SK-N-SH (cell line): ENCODE results near the gene PRSS1. TPM values are rescaled to one million over a fixed set of nuclear protein-coding genes. Genes with fewer than 3 reads are reported as not detected.
"Not testable (repeated sequence)": the region's sequence is repeated elsewhere in the genome, so short reads cannot be mapped to it uniquely, and the experiment has no call there.

ENCODE experiments used
- CTCF ChIA-PET: fragments of 300-600, 350-600 bp; formaldehyde crosslinking; extraction: SDS; loops from one replicate; lab custom pipeline; 2021; lab: Yijun Ruan, JAX
- POLR2A ChIA-PET: fragments of 350-600 bp; sonication (Branson Sonifier 250); formaldehyde crosslinking; extraction: SDS; loops from one replicate; lab custom pipeline; 2020; ENCODE audit warnings: antibody characterized with exemption, inconsistent platforms; lab: Yijun Ruan, JAX
- DNase-seq: peaks from one replicate; pipeline ENCODE4 v3.0.0; 2012
- H2AFZ ChIP-seq: fragments of 200-600 bp; sonication (generic); 2 replicates; pipeline ENCODE4 v1.8.1; 2016; ENCODE audit warnings: antibody characterized with exemption, mild to moderate bottlenecking, low read depth
- H3F3A ChIP-seq: fragments of 200-600 bp; sonication (generic); replicated peaks from 2 replicates; pipeline ENCODE3; 2016; ENCODE audit warnings: antibody characterized with exemption, mild to moderate bottlenecking; ENCODE audit not compliant: insufficient read depth
- H3K27ac ChIP-seq, 2 experiments: fragments of 200-500 bp in 1 of 2; fragments of 200-600 bp in 1 of 2; sonication (Bioruptor generic) in 1 of 2; sonication (generic), shearing (Covaris generic) in 1 of 2; 2 replicates each; pipeline versions ENCODE4 v1.5.1 to v1.6.1; 2014 to 2016; ENCODE audit warnings: low read depth in 2 of 2, inconsistent platforms in 1 of 2, low read length in 1 of 2, mild to moderate bottlenecking in 1 of 2, mixed read lengths in 1 of 2
- H3K27me3 ChIP-seq: fragments of 200-600 bp; sonication (generic), shearing (Covaris generic); 2 replicates; pipeline ENCODE4 v1.6.1; 2016; ENCODE audit warnings: mixed run types; ENCODE audit not compliant: insufficient read depth
- H3K36me3 ChIP-seq, 2 experiments: fragments of 200-500 bp in 1 of 2; fragments of 200-600 bp in 1 of 2; sonication (Bioruptor generic) in 1 of 2; sonication (generic) in 1 of 2; replicated peaks in 1 of 2; 2 replicates each; pipeline versions ENCODE3 to v1.5.1; 2014 to 2016; ENCODE audit warnings: low read length in 1 of 2, mild to moderate bottlenecking in 1 of 2; ENCODE audit not compliant: insufficient read depth in 2 of 2, control insufficient read depth in 1 of 2
- H3K4me1 ChIP-seq, 2 experiments: fragments of 200-500 bp in 1 of 2; fragments of 200-600 bp in 1 of 2; sonication (Bioruptor generic) in 1 of 2; sonication (generic), shearing (Covaris generic) in 1 of 2; 2 replicates each; pipeline versions ENCODE4 v1.5.1 to v1.6.1; 2014 to 2016; ENCODE audit warnings: low read depth in 1 of 2, low read length in 1 of 2, mixed run types in 1 of 2; ENCODE audit not compliant: insufficient read depth in 2 of 2, control insufficient read depth in 1 of 2
- H3K4me2 ChIP-seq: fragments of 200-600 bp; sonication (generic), shearing (Covaris generic); 2 replicates; pipeline ENCODE4 v1.6.1; 2017; ENCODE audit warnings: mixed run types
- H3K4me3 ChIP-seq, 2 experiments: fragments of 200-500 bp in 1 of 2; fragments of 200-600 bp in 1 of 2; sonication (Bioruptor generic) in 1 of 2; sonication (generic), shearing (Covaris generic) in 1 of 2; 2 replicates each; pipeline versions ENCODE4 v1.5.1 to v1.8.1; 2014 to 2016; ENCODE audit warnings: low read depth in 2 of 2, inconsistent platforms in 1 of 2, low read length in 1 of 2, mild to moderate bottlenecking in 1 of 2, mixed read lengths in 1 of 2, moderate library complexity in 1 of 2
- H3K79me2 ChIP-seq: fragments of 200-600 bp; sonication (generic); 2 replicates; pipeline ENCODE4 v1.8.1; 2017; ENCODE audit warnings: mild to moderate bottlenecking; ENCODE audit not compliant: insufficient read depth
- H3K9ac ChIP-seq: fragments of 200-600 bp; sonication (generic); 2 replicates; pipeline ENCODE4 v1.6.1; 2017; ENCODE audit warnings: mixed run types
- H3K9me2 ChIP-seq: fragments of 200-600 bp; sonication (generic); 2 replicates; pipeline ENCODE4 v1.6.1; 2017; ENCODE audit warnings: mixed run types
- H3K9me3 ChIP-seq: fragments of 200-600 bp; sonication (generic); 2 replicates; pipeline ENCODE4 v1.6.1; 2017; ENCODE audit warnings: mixed run types, mild to moderate bottlenecking, moderate library complexity
- H4K20me1 ChIP-seq: fragments of 200-600 bp; sonication (generic); 2 replicates; pipeline ENCODE4 v1.6.1; 2017; ENCODE audit warnings: mild to moderate bottlenecking, mixed run types; ENCODE audit not compliant: insufficient read depth
- EP300 ChIP-seq, 2 experiments: IDR thresholded peaks; 2 replicates each; pipeline versions ENCODE4 v1.4.0 to v1.6.1; 2012; ENCODE audit warnings: borderline replicate concordance in 1 of 2, low read depth in 1 of 2, low read length in 1 of 2
- FOXM1 ChIP-seq: IDR thresholded peaks from 2 replicates; pipeline ENCODE4 v1.4.0; 2012; ENCODE audit warnings: low read depth, mild to moderate bottlenecking
- GATA2 ChIP-seq: sonication (generic); formaldehyde crosslinking; IDR thresholded peaks from 2 replicates; pipeline ENCODE4 v1.5.0; 2020; ENCODE audit warnings: mild to moderate bottlenecking, missing genetic modification reagents
- JUND ChIP-seq: IDR thresholded peaks from 2 replicates; pipeline ENCODE4 v1.4.0; 2012
- MXI1 ChIP-seq: IDR thresholded peaks from 2 replicates; pipeline ENCODE4 v1.6.1; 2012; ENCODE audit warnings: mild to moderate bottlenecking, low read depth, low read length, improper control_type of control experiment
- NRF1 ChIP-seq: IDR thresholded peaks from 2 replicates; pipeline ENCODE4 v1.6.1; 2012; ENCODE audit warnings: low read depth, mild to moderate bottlenecking, low read length
- RAD21 ChIP-seq: IDR thresholded peaks from 2 replicates; pipeline ENCODE4 v1.6.1; 2012; ENCODE audit warnings: mild to moderate bottlenecking, low read length
- RFX5 ChIP-seq: IDR thresholded peaks from 2 replicates; pipeline ENCODE4 v1.6.1; 2012; ENCODE audit warnings: mild to moderate bottlenecking, improper control_type of control experiment, low read length
- SIN3A ChIP-seq: IDR thresholded peaks from 2 replicates; pipeline ENCODE4 v1.6.1; 2012; ENCODE audit warnings: low read depth, mild to moderate bottlenecking, low read length, moderate library complexity, borderline replicate concordance
- TAF1 ChIP-seq: IDR thresholded peaks from 2 replicates; pipeline ENCODE4 v1.6.1; 2012; ENCODE audit warnings: low read depth, mild to moderate bottlenecking, low read length, moderate library complexity, borderline replicate concordance
- ZBTB33 ChIP-seq: IDR thresholded peaks from 2 replicates; pipeline ENCODE4 v1.4.0; 2012; ENCODE audit warnings: low read depth, borderline replicate concordance
- WGBS: methylation state at CpG from one replicate; pipeline ENCODE4 v1.1.6; 2017; ENCODE audit warnings: low lambda C conversion rate; 5-methylcytosine and 5-hydroxymethylcytosine counted together
- polyA plus RNA-seq, 3 experiments: library from polyadenylated mRNA; depleted of rRNA; stranded (reverse); fragments of >200 nt; gene quantifications; 2 replicates each; pipeline ENCODE4 v1.2.3, GENCODE V29; 2012

The PRSS1 gene
- polyA plus RNA-seq, 1 of the 3 experiments (the other 2 are of a cell fraction) = not detected

DNA sequence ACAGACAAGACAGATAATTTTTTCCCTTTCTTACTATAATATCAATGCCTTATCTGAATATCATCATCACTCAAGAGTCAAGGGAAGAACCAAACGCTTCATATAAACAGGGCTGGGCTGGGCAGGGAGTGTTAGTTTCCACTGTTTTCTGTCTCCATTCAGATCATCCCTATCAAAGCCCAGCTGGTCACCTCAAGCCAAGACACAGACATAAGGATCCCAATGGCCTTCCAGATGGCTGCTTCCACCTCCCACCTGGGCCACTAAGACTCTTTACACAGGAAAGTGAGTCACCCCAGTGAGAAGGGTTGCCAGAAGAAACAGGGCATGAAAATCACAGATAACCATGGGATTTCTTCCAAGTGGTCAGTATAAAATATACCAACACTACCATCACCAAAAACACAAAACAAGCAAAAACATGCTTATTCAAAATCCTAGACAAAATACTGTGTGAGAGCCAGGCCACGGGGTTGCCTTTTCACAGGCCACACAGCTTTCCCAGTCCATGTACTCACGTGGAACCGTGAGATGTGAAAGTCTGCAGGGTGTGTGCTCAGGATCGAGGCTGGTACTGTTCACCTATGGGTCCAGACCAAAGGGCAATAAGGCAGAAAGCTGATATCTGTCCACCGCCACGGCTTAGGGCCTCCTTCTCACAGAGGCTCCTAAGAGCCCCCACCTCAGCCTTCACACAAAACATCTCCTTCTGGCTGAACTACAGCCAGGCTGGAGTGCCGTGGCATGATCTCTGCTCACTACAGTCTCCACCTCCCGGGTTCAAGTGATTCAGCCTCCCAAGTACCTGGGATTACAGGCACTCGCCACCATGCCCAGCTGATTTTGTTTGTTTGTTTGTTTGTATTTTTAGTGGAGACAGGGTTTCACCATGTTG lies 5.7 kb downstream of the PRSS1 start:
- H3K4me1 ChIP-seq = peaks cover 0 to 10% of the 10 kb centered on the region in 2 experiments; a peak in 1 of 4 replicates
- CTCF ChIA-PET = interaction anchor here (1.1 kb wide), 1 partner anchor 28 kb away, joined by 5 read pairs; no protein-coding TSS in a partner anchor
- no peak overlapping the region for H3K9ac ChIP-seq
- no peak for TF ChIP-seq RFX5
- no peak for DNase-seq
- no peaks in the 10 kb centered on the region for H3K36me3 ChIP-seq
- H3K27ac ChIP-seq = no peak overlapping the region
- H3K4me2 ChIP-seq = no peak overlapping the region
- no peak overlapping the region for H2AFZ ChIP-seq
- H3K9me2 ChIP-seq = no peaks in the 10 kb centered on the region
- H3F3A ChIP-seq = no peaks in the 10 kb centered on the region
- H4K20me1 ChIP-seq = no peaks in the 10 kb centered on the region
- no peak overlapping the region for H3K4me3 ChIP-seq
- no peaks in the 10 kb centered on the region for H3K79me2 ChIP-seq
- POLR2A ChIA-PET = no interaction called here
- H3K27me3 ChIP-seq = peaks cover 26% of the 10 kb centered on the region; the same call in 1 of the 2 replicates
- H3K9me3 ChIP-seq = no peaks in the 10 kb centered on the region
- WGBS = 38% methylated on average over 9 of the region's 10 CpGs

- DNase-seq, H3K4me2 ChIP-seq, H2AFZ ChIP-seq, H3K79me2 ChIP-seq, H3F3A ChIP-seq, H3K9me2 ChIP-seq, H3K27ac ChIP-seq, H4K20me1 ChIP-seq, H3K9me3 ChIP-seq, H3K4me3 ChIP-seq, POLR2A ChIA-PET, H3K9ac ChIP-seq, H3K36me3 ChIP-seq: not testable (repeated sequence)
- WGBS = 0% methylated on average over 2 of the region's 3 CpGs
- H3K27me3 ChIP-seq = peaks cover 48% of the 10 kb centered on the region
- peaks cover 0 to 10% of the 10 kb centered on the region in 2 experiments; a peak in 1 of 4 replicates for H3K4me1 ChIP-seq
- CTCF ChIA-PET = interaction anchor here (1.1 kb wide), 1 partner anchor 25 kb away, joined by 3 read pairs; no protein-coding TSS in a partner anchor
These were observed 9.0 kb downstream of the PRSS1 start for GRCh38 chr7:142758312-142758711.

- H3K79me2 ChIP-seq = no peaks in the 10 kb centered on the region
- no peak for TF ChIP-seq SIN3A
- TF ChIP-seq RAD21 = no peak
- TF ChIP-seq GATA2 (CRISPR knock-in tag) = no peak
- no peak for TF ChIP-seq EP300 (IDR thresholded peaks at IDR 0.05; ENCODE audit: borderline replicate concordance in 1 of 2, low read depth in 1 of 2, low read length in 1 of 2)
- TF ChIP-seq NRF1 = no peak
- TF ChIP-seq ZBTB33 = no peak
- TF ChIP-seq JUND = no peak
- no peak for TF ChIP-seq MXI1
- TF ChIP-seq FOXM1 = no peak
- no peak for TF ChIP-seq TAF1
- TF ChIP-seq, all 33 proteins: peak for 0
- Histone ChIP-seq H2AFZ (no peak overlapping the region), H3K27me3 (peaks cover 58% of the 10 kb centered on the region), H4K20me1 (no peaks in the 10 kb centered on the region), H3F3A (no peaks in the 10 kb centered on the region), H3K36me3 (no peaks in the 10 kb centered on the region), H3K4me3 (no peak overlapping the region), H3K4me2 (no peak overlapping the region), H3K4me1 (no peaks in the 10 kb centered on the region), H3K27ac (no peak overlapping the region), H3K9ac (no peak overlapping the region), H3K9me3 (no peaks in the 10 kb centered on the region), H3K9me2 (no peaks in the 10 kb centered on the region)
- CTCF ChIA-PET = interaction anchor here (0.8 to 1.7 kb wide), 2 partner anchors 46 to 224 kb away, joined by 3 to 4 read pairs; no protein-coding TSS in a partner anchor
- WGBS = 29% methylated on average over 1 of the region's 1 CpG
- POLR2A ChIA-PET = no interaction called here
- DNase-seq = no peak
These were observed 10.2 kb downstream of the PRSS1 start for GRCh38 chr7:142759433-142759832.
